ENCODE data around the gene LONRF3.

The LONRF3 gene

DNA sequence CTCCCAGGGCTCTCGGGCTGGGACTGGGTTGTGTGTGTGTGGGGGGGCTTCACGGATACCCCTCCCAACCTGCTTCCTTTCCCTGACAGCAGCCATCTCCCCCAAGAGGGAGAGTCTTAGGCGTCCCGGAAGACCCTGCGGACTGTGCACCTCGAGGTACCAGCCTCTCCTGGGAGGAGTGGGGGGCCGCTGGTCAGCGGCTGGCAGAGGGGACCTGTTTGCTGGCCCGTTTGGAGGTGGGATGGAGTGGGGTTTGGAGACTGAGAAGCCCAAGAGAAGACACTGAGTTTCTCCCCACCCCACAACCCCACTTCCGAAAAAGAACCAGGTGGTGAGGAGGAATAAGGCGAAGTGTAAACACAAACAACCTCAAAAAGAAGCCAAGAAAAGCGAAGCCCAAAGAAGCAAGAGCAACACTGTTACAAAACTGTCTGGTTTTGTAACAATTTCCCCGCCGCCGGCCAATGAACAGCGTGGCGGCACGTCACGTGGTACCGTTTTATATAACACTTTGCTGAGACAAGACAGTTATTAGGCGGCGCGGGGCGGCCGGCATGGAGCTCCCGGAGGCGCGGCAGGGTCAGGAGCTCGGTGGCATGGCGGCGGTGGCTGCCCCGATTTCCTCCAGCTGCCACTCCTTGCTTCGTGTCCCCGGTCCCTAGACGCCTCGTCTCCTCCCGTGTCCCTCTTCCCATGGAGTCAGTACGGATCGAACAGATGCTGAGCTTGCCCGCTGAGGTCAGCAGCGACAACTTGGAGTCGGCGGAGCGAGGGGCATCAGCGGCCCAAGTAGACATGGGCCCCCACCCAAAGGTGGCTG is at the start of gene LONRF3:
TSS of gene LONRF3 (plus strand) at position 531 of the 820 bp plus-strand sequence. CDS start at position 694, 163 bp downstream.
- peak; percentile 50 for DNase-seq (ENCODE audit: low read depth)

DNA sequence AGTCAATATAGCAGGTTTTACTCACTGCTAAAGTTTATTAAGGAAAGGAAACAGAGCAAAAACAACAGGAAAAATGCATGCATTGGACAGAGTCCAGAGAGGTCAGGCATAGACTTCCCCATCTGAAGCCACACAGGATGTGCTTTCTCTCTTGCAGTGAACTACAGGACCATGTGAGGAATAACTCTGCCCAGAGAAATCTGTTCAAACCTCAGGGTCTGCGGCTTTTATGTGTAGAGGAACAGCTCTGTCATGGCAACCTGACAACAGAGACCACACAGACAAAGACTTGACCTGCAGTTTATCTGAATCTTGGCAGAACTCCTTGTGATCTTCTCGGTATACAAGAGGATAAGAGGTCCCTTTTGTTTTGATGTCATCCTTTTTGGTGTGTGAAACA is 46.3 kb upstream of the LONRF3 start:
- no peak for DNase-seq (ENCODE audit: low read depth)

DNA sequence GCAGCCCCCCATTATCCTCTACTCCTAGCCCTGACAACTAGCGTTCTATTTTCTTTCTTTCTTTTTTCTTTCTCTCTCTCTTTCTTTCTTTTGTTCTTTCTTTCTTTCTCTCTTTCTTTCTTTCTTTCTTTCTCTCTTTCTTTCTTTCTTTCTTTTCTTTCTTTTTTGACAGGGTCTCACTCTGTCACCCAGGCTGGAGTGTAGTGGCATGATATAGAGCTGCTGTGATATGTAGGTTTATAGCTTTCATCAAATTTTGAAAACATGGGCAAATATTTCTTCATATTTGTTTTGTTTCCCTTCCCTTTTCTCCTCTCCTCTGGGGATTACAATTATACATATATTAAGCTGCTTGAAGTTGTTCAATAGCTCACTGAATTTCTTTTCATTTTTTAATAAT is 39.1 kb upstream of the LONRF3 start:
- DNase-seq (ENCODE audit: low read depth): no peak

DNA sequence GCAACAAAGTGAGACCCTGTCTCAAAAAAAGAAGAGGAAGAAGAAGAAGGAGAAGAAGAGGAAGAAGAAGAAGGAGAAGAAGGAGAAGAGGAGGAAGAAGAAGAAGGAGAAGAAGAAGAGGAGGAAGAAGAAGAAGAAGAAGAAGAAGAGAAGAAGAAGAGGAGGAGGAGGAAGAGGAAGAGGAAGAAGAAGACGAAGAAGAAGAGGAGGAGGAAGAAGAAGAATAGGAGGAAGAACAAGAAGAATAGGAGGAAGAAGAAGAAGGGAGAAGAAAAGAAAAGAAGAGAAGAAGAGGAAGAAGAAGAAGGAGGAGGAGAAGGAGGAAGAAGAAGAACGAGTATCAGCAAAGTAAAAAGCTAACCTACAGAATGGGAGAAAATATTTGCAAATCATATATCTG is 33.3 kb upstream of the LONRF3 start:
- no peak for DNase-seq (ENCODE audit: low read depth)

DNA sequence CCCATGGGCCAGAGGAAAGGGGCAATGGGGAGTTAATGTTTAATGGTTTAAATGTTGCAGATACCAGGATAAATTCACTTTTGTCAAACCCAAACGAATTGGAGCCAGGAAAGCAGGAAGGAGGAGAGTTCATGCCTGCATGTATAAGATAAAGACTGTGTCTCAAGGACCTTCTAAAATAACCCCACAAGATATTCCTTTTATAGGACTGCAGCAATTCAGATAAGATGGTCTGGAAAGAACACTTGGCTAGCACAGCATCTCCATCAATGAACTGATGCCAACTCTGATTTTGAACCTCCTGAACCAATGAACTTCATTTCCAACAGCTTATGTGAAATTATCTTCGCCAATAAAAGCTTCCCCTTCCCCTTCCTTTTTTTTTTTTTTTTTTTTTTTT is 31.3 kb upstream of the LONRF3 start:
- DNase-seq (ENCODE audit: low read depth): no peak

DNA sequence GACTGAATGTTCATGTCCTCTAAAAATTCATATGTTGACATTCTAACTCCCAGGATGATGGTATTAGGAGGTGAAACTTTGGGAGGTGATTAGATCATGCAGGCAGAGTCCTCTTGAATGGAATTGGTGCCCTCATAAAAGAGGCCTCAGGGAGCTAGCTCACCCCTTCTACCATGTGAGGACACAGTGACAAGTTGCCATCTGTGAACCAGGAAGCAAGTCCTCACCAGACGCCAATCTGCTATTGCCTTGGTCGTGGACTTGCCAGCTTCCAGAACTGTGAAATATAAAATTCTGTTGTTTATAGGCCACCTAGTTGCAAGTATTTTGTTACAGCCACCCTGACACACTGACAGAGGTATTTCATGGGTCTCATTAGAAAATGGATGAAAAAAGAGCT is 28.5 kb upstream of the LONRF3 start:
- DNase-seq (ENCODE audit: low read depth): no peak

DNA sequence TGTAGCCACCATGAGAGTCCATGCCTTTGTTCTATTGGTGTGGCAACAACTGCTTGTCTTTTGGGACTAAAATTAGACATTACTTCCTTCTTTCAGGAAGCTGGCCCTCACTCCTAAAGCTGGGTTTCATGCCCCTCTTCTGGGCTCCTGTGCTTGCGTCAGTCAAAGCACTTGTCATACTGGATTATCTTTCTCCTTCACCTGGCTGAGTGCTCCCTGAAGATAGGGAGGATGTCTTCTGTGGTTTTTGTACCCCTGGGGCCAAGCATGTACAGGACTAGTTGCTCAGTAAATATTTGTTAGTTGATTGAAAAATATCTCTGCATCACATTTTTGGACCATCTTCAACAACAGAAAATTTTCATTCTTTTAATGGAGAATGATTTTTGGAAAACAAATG is 26.1 kb upstream of the LONRF3 start:
- no peak for DNase-seq (ENCODE audit: low read depth)

DNA sequence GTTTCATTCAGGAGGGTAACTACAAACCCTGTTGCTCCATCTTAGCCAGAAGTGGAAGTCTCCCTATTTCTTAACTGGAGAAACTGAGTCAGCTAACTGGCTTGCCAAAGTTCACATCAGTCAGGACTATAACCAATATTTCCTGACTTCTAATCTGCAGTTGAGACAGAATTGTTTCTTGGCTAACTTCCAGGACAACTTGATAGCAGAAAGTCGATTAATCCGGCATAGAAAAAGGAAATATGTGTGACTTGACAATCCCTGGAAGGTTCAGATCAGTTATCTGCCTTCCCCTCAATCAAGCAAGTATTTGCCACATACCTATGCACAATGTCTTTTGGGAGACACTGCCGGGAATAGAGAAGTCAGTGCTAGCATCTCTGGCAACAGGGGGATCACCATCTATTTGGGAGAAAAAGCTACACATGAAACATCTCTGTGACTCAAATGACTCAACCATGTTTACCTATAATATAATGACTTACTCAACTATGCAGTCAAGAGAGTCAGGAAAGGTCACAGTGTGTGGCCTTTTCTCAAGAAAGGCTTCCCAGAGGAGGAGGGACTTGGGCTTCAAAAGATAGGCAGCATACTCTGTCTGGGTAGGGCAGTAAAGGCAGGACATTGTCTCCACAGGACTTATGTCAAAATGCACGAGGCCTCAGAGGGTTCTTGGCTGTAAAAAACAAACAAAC is 12.4 kb upstream of the LONRF3 start:
- no peak for DNase-seq (ENCODE audit: low read depth)

DNA sequence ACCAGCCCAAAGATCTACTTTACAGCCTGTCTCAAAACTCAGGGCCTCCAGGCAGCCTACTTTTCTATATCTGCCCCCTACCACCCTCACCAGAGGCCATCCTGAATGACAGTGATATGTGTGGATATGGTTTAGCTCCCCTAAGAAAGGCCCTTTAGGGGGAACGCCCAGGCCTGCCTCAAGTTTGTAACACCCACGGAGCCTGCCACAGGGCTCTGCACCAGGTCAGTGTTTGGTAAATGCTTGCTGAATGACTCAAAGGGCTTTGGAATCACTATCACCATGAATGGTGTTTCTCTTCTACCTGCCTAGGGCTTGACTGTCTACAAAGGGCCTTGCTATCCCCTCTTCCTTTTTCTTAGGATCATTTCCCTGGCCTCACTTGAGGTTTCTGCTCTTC is 11.3 kb upstream of the LONRF3 start:
- no peak for DNase-seq (ENCODE audit: low read depth)

DNA sequence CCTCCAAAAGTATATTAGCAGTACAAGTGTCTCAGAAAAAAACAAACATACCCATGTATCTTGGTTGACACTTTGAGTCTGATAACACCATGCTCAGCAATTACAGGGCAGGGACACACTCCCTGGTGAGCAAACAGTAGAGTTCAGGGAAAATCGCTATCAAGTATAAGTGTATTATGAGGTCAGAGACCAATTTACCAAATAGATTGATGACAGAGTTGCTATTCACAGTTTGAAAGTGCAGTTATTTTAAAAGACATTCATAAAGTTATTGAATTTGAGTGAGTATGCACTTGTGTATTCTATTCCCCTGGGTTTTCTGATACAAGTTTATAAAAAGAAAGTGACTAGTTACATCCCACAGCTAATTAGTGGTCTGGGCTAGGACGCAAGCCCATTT is 10.2 kb upstream of the LONRF3 start:
- no peak for DNase-seq (ENCODE audit: low read depth)

DNA sequence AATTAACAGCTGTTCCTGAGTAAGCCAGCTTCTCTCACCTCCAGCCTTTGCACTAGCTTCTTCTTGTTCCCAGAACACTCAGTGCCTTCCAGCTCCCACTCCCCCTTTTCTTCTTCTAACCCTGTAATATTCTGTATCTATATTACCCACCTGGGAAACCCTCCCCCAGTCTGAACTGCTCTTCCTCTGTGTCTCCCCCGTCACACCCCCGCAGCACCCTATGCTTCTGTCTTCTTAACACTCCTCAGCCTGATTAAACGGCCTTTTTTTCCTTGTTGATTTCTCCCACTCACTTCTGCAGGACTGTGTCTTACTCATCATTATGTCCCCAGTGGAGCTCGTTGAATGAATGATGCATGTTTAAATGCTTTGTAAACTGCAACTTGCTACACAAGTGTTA is 9.0 kb upstream of the LONRF3 start:
- DNase-seq (ENCODE audit: low read depth): no peak

DNA sequence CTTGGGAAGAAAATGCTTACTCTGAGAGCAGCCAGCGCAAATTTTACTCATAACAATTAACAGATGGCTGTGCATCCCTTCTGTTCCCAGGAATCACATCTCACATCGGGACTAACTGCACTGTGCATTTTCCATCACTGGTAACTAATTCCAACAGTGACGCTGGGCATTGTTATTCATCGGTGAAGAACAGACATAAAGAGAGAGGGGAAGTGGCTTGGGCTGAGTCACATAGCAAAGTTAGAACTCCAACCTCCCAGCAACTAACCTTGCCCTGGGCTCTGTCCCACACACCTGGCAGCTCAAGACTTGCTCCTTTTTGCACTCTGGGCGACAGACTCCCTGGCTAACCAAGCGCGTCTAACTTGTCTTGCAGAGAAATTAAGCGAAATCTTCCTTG is 6.4 kb upstream of the LONRF3 start:
- DNase-seq (ENCODE audit: low read depth): no peak

DNA sequence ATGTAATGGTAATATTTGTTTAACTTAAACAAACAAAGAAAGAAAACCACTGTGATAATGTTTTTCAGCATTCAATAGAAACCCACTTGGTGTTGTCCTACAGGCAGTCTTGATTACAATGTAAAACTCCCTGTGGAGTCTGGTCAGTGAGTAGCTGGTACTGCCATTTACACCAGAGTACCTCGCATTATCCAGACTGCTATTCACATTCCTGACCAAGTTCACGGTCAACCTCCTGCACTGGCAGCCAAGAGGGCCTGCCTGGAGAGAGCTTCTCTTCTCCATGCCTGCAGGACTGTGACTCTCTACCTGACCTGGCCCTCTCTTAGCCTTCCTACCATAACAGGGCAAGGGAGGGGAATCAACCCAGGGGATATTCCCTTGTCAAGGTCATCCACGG is 2.9 kb upstream of the LONRF3 start:
- DNase-seq (ENCODE audit: low read depth): no peak

DNA sequence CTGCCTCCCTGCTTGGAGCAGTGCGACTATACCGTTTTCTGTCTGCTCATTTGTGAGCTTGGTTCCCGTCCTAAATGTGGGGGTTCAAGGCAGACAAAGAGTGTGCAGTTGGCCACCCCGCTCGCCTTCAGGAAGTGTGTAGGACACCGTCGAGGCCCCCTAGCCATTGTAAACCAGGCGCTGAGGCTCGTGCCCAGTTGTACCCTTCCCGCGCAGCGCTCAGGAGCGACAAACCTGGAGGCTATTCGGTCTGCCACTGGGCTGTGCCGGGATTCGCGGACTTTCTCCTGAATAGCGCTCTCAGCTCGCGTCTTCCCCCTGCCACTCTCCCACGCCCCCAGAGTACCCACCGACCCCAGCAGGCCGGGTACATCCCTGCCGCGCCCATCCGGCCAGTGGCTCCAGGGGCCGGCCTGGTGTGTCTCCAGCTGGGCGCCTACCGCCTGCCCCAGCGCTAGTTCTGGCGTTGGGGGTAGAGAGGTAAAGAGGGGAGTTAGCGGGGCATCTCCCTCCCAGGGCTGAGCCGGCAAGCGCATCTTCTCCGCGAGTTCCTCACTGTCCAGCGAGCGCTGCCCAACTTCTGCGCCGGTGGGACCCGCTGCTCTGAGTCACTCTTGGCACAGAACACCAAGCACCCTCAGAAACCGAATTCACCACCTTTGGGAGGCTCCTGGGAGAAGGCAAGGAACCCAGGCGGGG is 880 bp upstream of the LONRF3 start:
- DNase-seq (ENCODE audit: low read depth): no peak

DNA sequence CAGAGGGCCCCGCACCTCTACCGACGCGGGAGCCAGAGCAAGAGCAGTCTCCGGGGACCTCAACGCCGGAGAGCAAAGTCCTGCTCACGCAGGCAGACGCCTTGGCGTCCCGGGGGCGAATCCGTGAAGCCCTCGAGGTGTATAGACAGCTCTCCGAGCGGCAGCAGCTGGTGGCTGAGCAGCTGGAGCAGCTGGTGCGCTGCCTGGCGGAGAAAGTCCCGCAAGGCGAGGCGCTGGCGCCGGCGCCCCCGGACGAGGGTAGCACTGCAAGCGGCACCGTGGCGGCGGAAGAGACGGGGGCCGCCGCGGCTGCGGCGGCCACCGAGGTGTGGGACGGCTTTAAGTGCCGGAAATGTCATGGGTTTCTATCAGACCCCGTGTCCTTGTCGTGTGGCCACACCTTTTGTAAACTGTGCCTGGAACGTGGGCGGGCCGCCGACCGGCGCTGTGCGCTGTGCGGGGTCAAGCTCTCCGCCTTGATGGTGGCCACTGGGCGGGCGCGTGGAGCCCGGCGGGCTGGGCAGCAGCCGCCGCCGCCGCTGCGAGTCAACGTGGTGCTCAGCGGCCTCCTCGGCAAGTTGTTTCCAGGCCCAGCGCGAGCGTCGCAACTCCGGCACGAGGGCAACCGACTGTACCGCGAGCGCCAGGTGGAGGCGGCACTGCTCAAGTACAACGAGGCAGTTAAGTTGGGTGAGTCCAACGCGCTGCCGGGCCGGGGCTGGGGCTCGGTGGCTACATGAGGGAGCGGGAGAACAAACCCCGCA is 672 bp downstream of the LONRF3 start:
- no peak for DNase-seq (ENCODE audit: low read depth)

DNA sequence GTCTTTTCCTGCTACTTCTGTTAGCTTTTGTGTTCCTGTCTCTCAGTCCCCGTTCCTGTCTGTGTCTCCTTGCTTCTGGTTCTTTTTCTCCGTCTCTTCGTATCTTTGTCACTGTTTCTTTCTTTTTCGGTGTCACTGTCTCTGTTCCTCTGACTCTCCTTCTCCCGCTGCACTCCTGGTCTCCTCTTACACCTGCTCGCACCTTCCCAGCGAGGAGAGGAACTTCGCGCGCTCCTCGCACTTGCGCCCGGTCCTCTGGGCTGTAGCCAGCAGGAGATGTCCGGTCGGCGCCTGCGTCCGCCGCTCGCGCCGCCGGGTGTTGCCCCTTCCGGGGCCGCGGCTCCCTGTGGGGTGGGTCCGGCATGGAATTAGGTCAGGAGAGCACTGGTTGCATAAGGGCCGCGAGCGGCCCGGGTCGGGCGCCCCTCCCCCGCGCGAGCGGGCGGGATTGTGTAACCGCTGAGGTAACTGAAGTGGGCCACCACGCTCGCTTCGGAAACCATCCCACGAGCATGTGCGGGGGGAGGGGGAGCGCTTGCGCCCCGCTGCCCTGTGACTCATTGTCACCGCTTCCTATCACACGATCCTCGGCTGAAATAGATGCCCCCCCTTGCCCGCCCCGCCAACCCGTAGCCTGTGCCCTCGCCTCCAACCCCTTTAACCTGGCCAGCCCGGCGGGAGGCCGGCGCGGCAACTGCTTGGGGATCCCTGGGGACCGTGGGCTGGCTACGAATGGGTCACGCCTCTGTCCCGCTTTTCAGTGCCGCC is 1.6 kb downstream of the LONRF3 start:
- peak; percentile 52 for DNase-seq (ENCODE audit: low read depth)

DNA sequence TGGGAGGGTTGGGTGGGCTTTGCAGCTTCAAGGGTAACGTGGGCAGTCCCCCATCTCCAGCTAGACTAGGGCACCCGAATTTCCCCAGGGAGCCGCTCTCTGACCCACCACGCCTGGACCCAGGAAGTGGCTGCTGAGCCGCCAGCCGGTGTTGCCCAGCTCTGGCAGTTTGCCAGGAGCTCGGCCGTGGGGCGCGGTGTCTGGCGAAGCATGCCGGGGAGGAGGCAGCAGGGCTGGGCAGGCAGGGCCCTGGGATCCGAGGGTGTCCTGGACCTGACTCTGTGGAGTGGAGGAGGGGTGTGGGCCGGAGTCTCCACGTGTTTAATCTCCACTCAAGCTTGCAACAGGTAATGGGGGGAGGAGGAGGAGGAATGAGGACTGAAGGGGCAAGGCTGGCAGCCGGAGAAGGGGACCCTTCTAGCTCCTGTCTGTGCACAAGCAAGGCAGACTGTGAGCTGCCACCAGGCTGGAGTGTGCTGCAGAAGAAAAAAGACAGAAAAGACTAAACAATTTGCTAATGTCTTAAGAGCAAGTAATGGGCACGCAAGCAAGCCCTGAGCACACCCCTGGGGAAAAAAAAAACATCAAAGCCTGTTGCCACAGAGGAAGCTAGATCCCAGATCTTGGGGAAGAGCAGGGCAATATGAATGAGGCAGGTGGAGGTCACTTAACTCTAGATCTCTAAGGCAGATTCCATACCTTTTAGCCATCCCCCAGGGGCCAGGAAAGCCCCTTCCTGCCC is 2.4 kb downstream of the LONRF3 start:
- DNase-seq (ENCODE audit: low read depth): no peak

DNA sequence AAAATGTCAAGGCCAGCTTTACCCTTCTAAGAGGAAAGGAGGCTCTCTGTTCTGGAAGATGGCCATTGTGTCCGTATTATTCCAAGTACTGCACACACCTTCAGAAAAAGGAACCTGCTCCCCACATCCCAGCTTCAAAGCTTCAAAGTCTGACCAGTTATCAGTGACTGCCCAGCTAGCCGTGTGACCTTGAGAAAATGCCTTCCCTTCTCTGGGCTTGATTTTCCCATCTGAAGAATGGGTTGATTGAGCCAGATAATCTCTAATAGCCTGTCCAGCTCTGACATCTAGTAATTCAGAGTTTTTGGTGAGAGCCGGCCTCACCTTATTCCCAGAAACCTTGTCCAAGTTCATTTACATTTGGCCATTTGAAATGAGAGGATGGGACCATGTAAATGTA is 3.0 kb downstream of the LONRF3 start:
- DNase-seq (ENCODE audit: low read depth): no peak

DNA sequence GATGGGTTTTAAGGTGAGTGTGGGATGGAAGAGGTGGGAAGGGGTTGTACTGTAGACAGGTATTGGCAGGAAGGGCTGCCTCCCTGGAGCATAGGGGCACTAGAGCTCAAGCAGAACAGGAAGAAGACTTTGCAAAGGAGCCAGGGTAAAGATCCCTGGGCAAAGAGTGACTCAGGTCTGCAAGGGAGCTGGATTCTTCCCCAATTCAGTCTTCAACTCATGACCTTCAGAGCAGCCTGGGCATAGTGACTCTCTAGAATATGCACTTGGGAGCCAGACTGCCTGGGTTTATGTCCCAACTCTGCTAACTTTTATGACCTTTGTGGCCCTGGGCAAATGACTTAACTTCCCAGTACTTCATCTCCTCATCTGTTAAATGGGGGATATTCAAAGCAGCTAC is 4.0 kb downstream of the LONRF3 start:
- no peak for DNase-seq (ENCODE audit: low read depth)

DNA sequence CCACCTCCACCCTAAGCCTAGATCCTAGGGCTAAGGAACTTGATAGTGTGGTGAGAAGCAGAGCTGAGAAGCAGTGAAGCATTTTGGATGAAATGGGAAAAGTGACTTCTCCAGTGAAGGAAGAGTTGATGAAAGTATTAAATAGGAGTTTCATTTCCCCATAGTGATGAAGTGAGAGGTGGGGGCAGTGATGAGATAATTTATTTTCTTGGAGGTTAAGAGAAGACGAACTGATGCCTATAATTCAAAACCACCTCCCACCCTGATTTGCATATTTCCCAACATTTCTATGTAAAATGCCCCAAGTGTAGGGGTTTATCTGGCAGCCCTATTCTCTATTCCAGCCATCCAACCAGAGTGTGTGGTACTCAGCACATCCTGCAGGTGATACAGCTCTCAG is 6.3 kb downstream of the LONRF3 start:
- no peak for DNase-seq (ENCODE audit: low read depth)

DNA sequence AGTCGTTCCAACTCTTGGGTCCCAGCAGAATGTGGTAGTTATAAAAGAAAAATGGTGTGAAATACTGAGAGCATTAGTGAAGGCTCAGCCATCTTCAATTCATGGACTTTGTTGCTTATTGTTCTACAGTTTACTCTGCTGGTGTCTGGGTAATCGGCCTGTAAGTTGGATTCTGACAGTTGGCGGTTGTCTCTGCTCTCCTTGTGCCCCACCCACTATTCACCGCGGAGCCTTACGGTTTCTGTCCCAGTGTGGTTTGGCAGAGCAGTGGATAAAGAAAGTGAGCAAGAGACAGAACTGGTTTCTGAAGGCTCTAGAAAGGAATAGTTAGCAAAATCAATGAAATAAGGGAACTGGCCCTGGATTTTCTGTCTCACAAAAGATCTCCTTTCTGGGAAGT is 9.1 kb downstream of the LONRF3 start:
- DNase-seq (ENCODE audit: low read depth): no peak

All from activated T-cell treated with anti-CD3 and anti-CD28 coated beads for 1 hour (primary cell).